Measurements from ENCODE around the gene STEAP1B. TPM values are rescaled to one million over a fixed set of nuclear protein-coding genes. Genes with fewer than 3 reads are reported as not detected.

The STEAP1B gene
- total and polyA plus RNA-seq, 2 donors (not counting 3 experiments of a cell fraction or from before 2014, with no cell fraction given): 32.2 to 46.1 TPM

GRCh38 chr7:22542254-22542653 is 42.3 kb upstream of the STEAP1B start:
- CTCF ChIA-PET: no interaction called here
- dilution Hi-C loops (cut with MboI; ENCODE audit: extremely low pct_ligation_motif_present, low sequenced_read_pairs): no loop called here
- H3K9ac ChIP-seq (replicated peaks; ENCODE audit: extremely low read depth, insufficient read depth, low read length): no peak overlapping the region

More at GRCh38 chr7:22542254-22542653, 42.3 kb upstream of the STEAP1B start:
- H3K27me3 ChIP-seq (ENCODE audit: control insufficient read depth in 2 of 2, insufficient read depth in 2 of 2, low read length in 2 of 2): peaks cover 12 to 18% of the 10 kb centered on the region in 2 experiments
- H3K79me2 ChIP-seq (ENCODE audit: control insufficient read depth, insufficient read depth, low read length): no peaks in the 10 kb centered on the region
- TF ChIP-seq EZH2 (IDR thresholded peaks at IDR 0.05; ENCODE audit: borderline replicate concordance, low read depth, low read length, severe bottlenecking): no peak
- TF ChIP-seq MYC (IDR thresholded peaks at IDR 0.05; ENCODE audit: low read depth, low read length): no peak
- no peak for TF ChIP-seq MAX (IDR thresholded peaks at IDR 0.05; ENCODE audit: insufficient read depth, insufficient read length)
- TF ChIP-seq FOS (IDR thresholded peaks at IDR 0.05; ENCODE audit: borderline replicate concordance, insufficient read depth, low read length): no peak
- TF ChIP-seq JUN (IDR thresholded peaks at IDR 0.05; ENCODE audit: borderline replicate concordance, insufficient read depth, insufficient read length, low read depth): no peak
- TF ChIP-seq GATA2 (IDR thresholded peaks at IDR 0.05; ENCODE audit: insufficient read depth, insufficient read length, low read depth, low read length): no peak
- no peak for TF ChIP-seq CTCF (IDR thresholded peaks at IDR 0.05; ENCODE audit: extremely low read depth in 1 of 2, insufficient read depth in 1 of 2, low read depth in 1 of 2, low read length in 2 of 2)
- TF ChIP-seq POLR2AphosphoS5 (IDR thresholded peaks at IDR 0.05; ENCODE audit: insufficient read depth, low read depth, low read length): no peak
- TF ChIP-seq POLR2A (IDR thresholded peaks at IDR 0.05; ENCODE audit: low read depth, low read length): no peak
- no peak overlapping the region for H3K4me2 ChIP-seq (ENCODE audit: insufficient read depth, low read length)
- BruUV-seq (replicated peaks): no TSS peak
- H3K9me1 ChIP-seq (replicated peaks; ENCODE audit: control insufficient read depth, extremely low read depth, insufficient read depth, low read length): no peaks in the 10 kb centered on the region
- no peaks in the 10 kb centered on the region for H4K20me1 ChIP-seq (replicated peaks; ENCODE audit: control insufficient read depth, extremely low read depth, insufficient read depth, low read length)
- H3K4me1 ChIP-seq (ENCODE audit: control insufficient read depth, extremely low read depth, insufficient read depth, low read length): no peaks in the 10 kb centered on the region
- no peak overlapping the region for H3K27ac ChIP-seq (ENCODE audit: insufficient read depth, low read depth, low read length)
- no peak overlapping the region for H2AFZ ChIP-seq (ENCODE audit: low read depth, low read length)
- H3K9me3 ChIP-seq (replicated peaks; ENCODE audit: control insufficient read depth, insufficient read depth, low read length): no peaks in the 10 kb centered on the region
- no peaks in the 10 kb centered on the region for H3K36me3 ChIP-seq (ENCODE audit: control insufficient read depth in 2 of 2, extremely low read depth in 1 of 2, insufficient read depth in 2 of 2, low read length in 2 of 2)
- no peak overlapping the region for H3K4me3 ChIP-seq (replicated peaks in 1 of 3; ENCODE audit: insufficient read depth in 1 of 3, low read depth in 1 of 3, low read length in 3 of 3)
- POLR2A ChIA-PET: no interaction called here
- no peak for FAIRE-seq
- intact Hi-C loops (cut with micrococcal nuclease): no loop called here
- no peak for DNase-seq (ENCODE audit: low read depth, low spot score)
